ENCODE data around the gene AUP1. TPM values are rescaled to one million over a fixed set of nuclear protein-coding genes. Genes with fewer than 3 reads are reported as not detected.

Gene AUP1
- total and polyA plus RNA-seq, 2 of the 8 experiments (the other 6 are each of a cell fraction or from before 2014, with no cell fraction given) = 83.4 to 121 TPM

- 9% methylated on average over 45 of the region's 45 CpGs; no CpG with 5 or more reads in 1 of the 2 experiments for WGBS, 2 experiments (ENCODE audit: extremely low coverage in 1 of 2, insufficient coverage in 1 of 2, insufficient read length in 1 of 2, insufficient replicate concordance in 2 of 2, low coverage in 1 of 2, low lambda C conversion rate in 2 of 2, missing lambda C conversion rate in 1 of 2)
- CTCF ChIA-PET (ENCODE audit: partially characterized antibody) = interaction anchor here (0.8 to 3.5 kb wide), 20 partner anchors 10 to 112 kb away, joined by 3 to 20 read pairs (median 3); partner anchors contain the start of genes CCDC142, DQX1, INO80B and TLX2
Measured at GRCh38 chr2:74503506-74504475, 25.7 kb downstream of the AUP1 start.

More at GRCh38 chr2:74503506-74504475, 25.7 kb downstream of the AUP1 start:
- FAIRE-seq (no peak), DNase-seq (ENCODE audit: low read depth in 1 of 2, low spot score in 2 of 2) (peak in 1 of 2 experiments; percentile 67)
- Histone ChIP-seq H4K8ac (ENCODE audit: extremely low read depth, insufficient read depth, low read length) (no peak overlapping the region; the same call in none of the 2 replicates), H3K4ac (replicated peaks; ENCODE audit: insufficient read length, low read depth, low read length) (no peak overlapping the region), H3K27ac (ENCODE audit: low read depth, low read length) (no peak overlapping the region), H3K79me2 (ENCODE audit: control insufficient read depth in 1 of 2, insufficient read depth in 2 of 2, low read length in 2 of 2) (peaks cover 0 to 3% of the 10 kb centered on the region in 2 experiments; a peak in 1 of 4 replicates), H3K14ac (ENCODE audit: insufficient read length) (no peak overlapping the region), H2BK12ac (ENCODE audit: low read depth, low read length) (no peak overlapping the region), H4K91ac (replicated peaks; ENCODE audit: insufficient read length, low read length) (peak overlapping the region; percentile 12), H3K79me1 (ENCODE audit: low read depth, low read length) (no peaks in the 10 kb centered on the region), H3K4me2 (ENCODE audit: insufficient read depth in 1 of 2, low read depth in 2 of 2, low read length in 2 of 2) (peak overlapping the region; percentile 78 to 88), H3K36me3 (ENCODE audit: control insufficient read depth in 2 of 4, insufficient read depth in 4 of 4, low read length in 3 of 4) (peaks cover 0 to 9% (median 4%) of the 10 kb centered on the region in 4 experiments; a peak in 6 of 8 replicates), H2BK5ac (ENCODE audit: low read depth, low read length) (no peak overlapping the region), H4K20me1 (replicated peaks in 1 of 2; ENCODE audit: control insufficient read depth in 1 of 2, insufficient read depth in 2 of 2, low read length in 2 of 2) (peaks cover 0 to 12% of the 10 kb centered on the region in 2 experiments), H2BK20ac (ENCODE audit: low read length) (no peak overlapping the region), H3K56ac (replicated peaks; ENCODE audit: insufficient read length, low read depth, low read length) (no peak overlapping the region), H4K5ac (ENCODE audit: insufficient read length, low read depth, low read length) (no peak overlapping the region), H2AFZ (ENCODE audit: low read length) (no peak overlapping the region), H3K9me3 (ENCODE audit: insufficient read depth in 2 of 2, low read depth in 1 of 2, low read length in 1 of 2) (no peaks in the 10 kb centered on the region), H3K18ac (ENCODE audit: extremely low read depth, low read length) (peak overlapping the region; percentile 32), H3K27me3 (replicated peaks in 1 of 4; ENCODE audit: control insufficient read depth in 3 of 4, extremely low read depth in 1 of 4, insufficient read depth in 3 of 4, low read length in 3 of 4) (peaks cover 58 to 81% (median 79%) of the 10 kb centered on the region in 4 experiments), H2BK15ac (ENCODE audit: low read length) (no peak overlapping the region; the same call in 1 of the 2 replicates), H3K9ac (replicated peaks in 1 of 4; ENCODE audit: extremely low read depth in 1 of 4, low read depth in 3 of 4, low read length in 3 of 4) (no peak overlapping the region; a peak in 2 of 7 replicates), H3K23me2 (ENCODE audit: low read depth, low read length) (peaks cover 34% of the 10 kb centered on the region), H3K4me1 (replicated peaks in 1 of 4; ENCODE audit: control insufficient read depth in 3 of 4, insufficient read depth in 4 of 4, low read length in 3 of 4) (peaks cover 10 to 53% (median 36%) of the 10 kb centered on the region in 4 experiments), H2BK120ac (replicated peaks; ENCODE audit: low read depth, low read length) (no peak overlapping the region), H2AK5ac (ENCODE audit: low read depth, low read length) (no peak overlapping the region; the same call in 1 of the 2 replicates), H3K4me3 (ENCODE audit: extremely low read depth in 1 of 4, insufficient read depth in 2 of 4, low read depth in 3 of 4, low read length in 4 of 4) (peak overlapping the region; percentile 36 to 65 (median 54)), H3K23ac (ENCODE audit: insufficient read length) (no peak overlapping the region)
- TF ChIP-seq EZH2 (IDR thresholded peaks at IDR 0.05; ENCODE audit: low read depth, low read length, severe bottlenecking) (peak; percentile 68), RAD21 (IDR thresholded peaks at IDR 0.05 in 1 of 2, conservative IDR thresholded peaks at IDR 0.05 in 1 of 2; ENCODE audit: low read depth in 2 of 2, low read length in 2 of 2) (no peak), SUZ12 (IDR thresholded peaks at IDR 0.05; ENCODE audit: low read length) (peak; percentile 28), YY1 (IDR thresholded peaks at IDR 0.05; ENCODE audit: low read depth, low read length) (peak; percentile 30; the same call in 1 of the 2 replicates), JUND (IDR thresholded peaks at IDR 0.05; ENCODE audit: low read length) (no peak), CHD1 (IDR thresholded peaks at IDR 0.05; ENCODE audit: low read depth, low read length) (no peak), GABPA (IDR thresholded peaks at IDR 0.05; ENCODE audit: borderline replicate concordance, insufficient read depth, low read length) (peak; percentile 26; the same call in 1 of the 2 replicates)
- POLR2A ChIA-PET (ENCODE audit: partially characterized antibody) = interaction anchor here (0.6 to 9.4 kb wide), 18 partner anchors 8 to 84 kb away, joined by 3 to 73 read pairs (median 6); partner anchors contain the start of genes AUP1, CCDC142, DQX1 and HTRA2
